ENCODE results near the gene NFX1.
"Not testable (repeated sequence)": the region's sequence is repeated elsewhere in the genome, so short reads cannot be mapped to it uniquely, and the experiment has no call there.

NFX1 gene

GRCh38 chr9:33311953-33312352 is 21.6 kb downstream of the NFX1 start:
- DNase-seq, result no peak

GRCh38 chr9:33315371-33315770 is 25.1 kb downstream of the NFX1 start:
- DNase-seq, result no peak

GRCh38 chr9:33317136-33317535 is 26.8 kb downstream of the NFX1 start:
- DNase-seq, result not testable (repeated sequence)

- DNase-seq, result no peak
Observed at GRCh38 chr9:33318225-33318624, 27.9 kb downstream of the NFX1 start.

- DNase-seq, result no peak
Observed at GRCh38 chr9:33318781-33319180, 28.5 kb downstream of the NFX1 start.

- no peak for DNase-seq
Observed at GRCh38 chr9:33320230-33320567, 29.9 kb downstream of the NFX1 start.

- no peak for DNase-seq
Observed at GRCh38 chr9:33320568-33321261, 30.4 kb downstream of the NFX1 start.

GRCh38 chr9:33329117-33329563 is 38.8 kb downstream of the NFX1 start:
- DNase-seq, result no peak

GRCh38 chr9:33329979-33330378 is 39.7 kb downstream of the NFX1 start:
- DNase-seq, result no peak

GRCh38 chr9:33331377-33331891 is 41.1 kb downstream of the NFX1 start:
- no peak for DNase-seq

- no peak for DNase-seq
Observed at GRCh38 chr9:33332011-33332410, 41.7 kb downstream of the NFX1 start.

- not testable (repeated sequence) for DNase-seq
Observed at GRCh38 chr9:33332956-33333355, 42.6 kb downstream of the NFX1 start.

GRCh38 chr9:33340186-33340585 is 49.9 kb downstream of the NFX1 start:
- DNase-seq, result no peak

GRCh38 chr9:33341182-33341581 is 50.9 kb downstream of the NFX1 start:
- no peak for DNase-seq

GRCh38 chr9:33344145-33344544 is 53.8 kb downstream of the NFX1 start:
- DNase-seq, result no peak

- no peak for DNase-seq
Observed at GRCh38 chr9:33346564-33346963, 56.2 kb downstream of the NFX1 start.

- no peak for DNase-seq
Observed at GRCh38 chr9:33348998-33349397, 58.7 kb downstream of the NFX1 start.

- DNase-seq, result no peak
Observed at GRCh38 chr9:33349743-33350142, 59.4 kb downstream of the NFX1 start.

GRCh38 chr9:33350310-33350709 is 60.0 kb downstream of the NFX1 start:
- DNase-seq, result no peak

GRCh38 chr9:33351547-33351946 is 61.2 kb downstream of the NFX1 start:
- DNase-seq, result no peak

GRCh38 chr9:33354651-33355211 is 64.4 kb downstream of the NFX1 start:
- DNase-seq, result no peak

GRCh38 chr9:33355933-33356332 is 65.6 kb downstream of the NFX1 start:
- no peak for DNase-seq

GRCh38 chr9:33358641-33359040 is 68.3 kb downstream of the NFX1 start:
- not testable (repeated sequence) for DNase-seq

GRCh38 chr9:33364127-33364526 is 73.8 kb downstream of the NFX1 start:
- DNase-seq, result no peak

GRCh38 chr9:33364814-33365213 is 74.5 kb downstream of the NFX1 start:
- DNase-seq, result not testable (repeated sequence)

All from NCI-H1048 (cell line).